Duodenal mucosa (tissue), 2 donors: ENCODE data around the gene SERAC1.

Source experiments
- H3K27ac ChIP-seq: one replicate; pipeline ENCODE4 v1.7.0; 2013; ENCODE audit warnings: low read depth, low read length
- H3K27me3 ChIP-seq, 2 donors: one replicate each; pipeline ENCODE4 v1.7.0; 2013; ENCODE audit warnings: low read length in 2 of 2, control low read depth in 1 of 2; ENCODE audit not compliant: insufficient read depth in 2 of 2, control insufficient read depth in 1 of 2
- H3K36me3 ChIP-seq, 2 donors: one replicate each; pipeline ENCODE4 v1.7.0; 2013; ENCODE audit warnings: low read length in 2 of 2, control low read depth in 1 of 2; ENCODE audit not compliant: insufficient read depth in 2 of 2, control insufficient read depth in 1 of 2
- H3K4me1 ChIP-seq, 2 donors: one replicate each; pipeline ENCODE4 v1.7.0; 2013; ENCODE audit warnings: low read length in 2 of 2, control low read depth in 1 of 2; ENCODE audit not compliant: insufficient read depth in 2 of 2, control insufficient read depth in 1 of 2
- H3K4me3 ChIP-seq, 2 donors: one replicate each; pipeline ENCODE4 v1.7.0; 2013; ENCODE audit warnings: low read length in 2 of 2, low read depth in 1 of 2
- H3K9ac ChIP-seq, 2 donors: one replicate each; pipeline ENCODE4 v1.7.0; 2013; ENCODE audit warnings: low read length in 2 of 2, low read depth in 1 of 2
- H3K9me3 ChIP-seq, 2 donors: one replicate each; pipeline ENCODE4 v1.7.0; 2013; ENCODE audit warnings: low read length in 2 of 2, control low read depth in 1 of 2; ENCODE audit not compliant: control insufficient read depth in 1 of 2

SERAC1 gene

GRCh38 chr6:158083455-158084325 is 84.4 kb downstream of the SERAC1 start:
- Histone ChIP-seq H3K4me1 (no peaks in the 10 kb centered on the region), H3K36me3 (peaks cover 30 to 72% of the 10 kb centered on the region in 2 donors), H3K4me3 (no peak overlapping the region), H3K9ac (no peak overlapping the region), H3K9me3 (no peaks in the 10 kb centered on the region), H3K27ac (no peak overlapping the region), H3K27me3 (no peaks in the 10 kb centered on the region)

DNA sequence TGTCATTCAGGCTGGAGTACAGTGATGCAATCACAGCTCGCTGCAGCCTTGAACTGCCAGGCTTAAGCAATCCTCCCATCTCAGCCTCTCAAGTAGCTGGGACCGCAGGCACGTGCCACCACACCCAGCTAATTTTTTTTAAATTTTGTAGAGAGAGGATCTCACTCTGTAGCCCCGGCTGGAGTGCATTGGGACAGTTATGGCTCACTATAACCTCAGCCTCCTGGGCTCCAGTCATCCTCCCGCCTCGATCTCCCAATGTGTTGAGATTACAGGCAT is 86.5 kb downstream of the SERAC1 start:
- H3K9ac ChIP-seq, result no peak overlapping the region
- H3K4me3 ChIP-seq, result no peak overlapping the region
- H3K27me3 ChIP-seq, result no peaks in the 10 kb centered on the region
- H3K4me1 ChIP-seq, result no peaks in the 10 kb centered on the region
- no peak overlapping the region for H3K27ac ChIP-seq
- H3K36me3 ChIP-seq, result peaks cover 33 to 68% of the 10 kb centered on the region in 2 donors
- H3K9me3 ChIP-seq, result no peaks in the 10 kb centered on the region

- Histone ChIP-seq H3K4me3 (no peak overlapping the region), H3K9ac (no peak overlapping the region), H3K27me3 (no peaks in the 10 kb centered on the region), H3K9me3 (no peaks in the 10 kb centered on the region), H3K27ac (no peak overlapping the region), H3K4me1 (no peaks in the 10 kb centered on the region), H3K36me3 (peaks cover 33 to 66% of the 10 kb centered on the region in 2 donors)
Observed at GRCh38 chr6:158080849-158081656, 87.0 kb downstream of the SERAC1 start.

GRCh38 chr6:158078320-158078719 is 89.7 kb downstream of the SERAC1 start:
- Histone ChIP-seq H3K9me3 (no peaks in the 10 kb centered on the region), H3K27me3 (no peaks in the 10 kb centered on the region), H3K27ac (no peak overlapping the region), H3K4me3 (no peak overlapping the region), H3K4me1 (no peaks in the 10 kb centered on the region), H3K9ac (no peak overlapping the region), H3K36me3 (peaks cover 19 to 60% of the 10 kb centered on the region in 2 donors)

DNA sequence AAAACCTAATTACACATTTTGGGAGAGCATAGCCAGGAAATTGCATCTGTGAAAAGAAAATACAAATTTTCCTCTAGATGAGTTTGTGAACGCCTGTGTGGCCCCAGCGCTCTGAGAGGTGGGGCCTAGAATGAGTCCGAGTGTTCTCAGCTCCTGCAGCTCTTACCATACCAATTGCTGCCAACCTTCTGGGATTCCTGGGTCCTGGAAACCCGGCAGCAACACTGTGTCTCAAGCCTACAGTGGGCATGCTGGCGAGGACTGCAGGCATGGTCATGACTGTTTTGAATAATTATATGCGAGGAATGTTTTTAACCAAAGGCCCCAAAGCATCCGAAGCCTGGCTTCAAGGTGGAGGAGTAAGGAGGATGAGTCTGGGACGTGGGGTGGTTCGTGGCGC is 90.4 kb downstream of the SERAC1 start:
- Histone ChIP-seq H3K27ac (no peak overlapping the region), H3K36me3 (peaks cover 15 to 62% of the 10 kb centered on the region in 2 donors), H3K4me3 (no peak overlapping the region), H3K27me3 (no peaks in the 10 kb centered on the region), H3K4me1 (no peaks in the 10 kb centered on the region), H3K9me3 (no peaks in the 10 kb centered on the region), H3K9ac (no peak overlapping the region)

DNA sequence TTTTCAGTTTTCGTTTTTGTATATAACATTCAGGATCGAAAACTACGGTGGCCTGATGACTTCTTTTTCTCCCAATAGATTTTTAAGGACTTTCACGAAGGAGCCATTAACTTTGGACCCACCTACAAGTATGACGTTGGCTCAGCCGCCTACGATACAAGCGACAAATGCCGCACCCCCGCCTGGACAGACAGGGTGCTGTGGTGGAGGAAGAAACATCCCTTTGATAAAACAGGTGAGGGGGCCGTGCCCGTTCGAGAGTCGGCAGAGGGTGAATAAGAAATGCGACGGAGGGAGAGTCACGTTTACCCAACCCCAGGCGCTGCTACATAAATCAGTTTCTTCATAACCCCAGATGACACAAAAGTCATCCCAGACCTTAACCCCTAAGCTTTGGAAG is 91.5 kb downstream of the SERAC1 start:
- H3K9me3 ChIP-seq, result no peaks in the 10 kb centered on the region
- H3K4me3 ChIP-seq, result no peak overlapping the region
- no peaks in the 10 kb centered on the region for H3K27me3 ChIP-seq
- H3K4me1 ChIP-seq, result peaks cover 5 to 6% of the 10 kb centered on the region in 2 donors
- H3K9ac ChIP-seq, result no peak overlapping the region
- H3K36me3 ChIP-seq, result peaks cover 18 to 63% of the 10 kb centered on the region in 2 donors
- H3K27ac ChIP-seq, result no peak overlapping the region

GRCh38 chr6:158073776-158074175 is 94.3 kb downstream of the SERAC1 start:
- H3K4me1 ChIP-seq, result peaks cover 10 to 13% of the 10 kb centered on the region in 2 donors
- H3K9me3 ChIP-seq, result no peaks in the 10 kb centered on the region
- no peaks in the 10 kb centered on the region for H3K27me3 ChIP-seq
- peaks cover 11 to 66% of the 10 kb centered on the region in 2 donors for H3K36me3 ChIP-seq
- H3K9ac ChIP-seq, result no peak overlapping the region
- no peak overlapping the region for H3K27ac ChIP-seq
- no peak overlapping the region for H3K4me3 ChIP-seq

- Histone ChIP-seq H3K4me3 (no peak overlapping the region), H3K36me3 (peaks cover 3 to 63% of the 10 kb centered on the region in 2 donors), H3K27me3 (no peaks in the 10 kb centered on the region), H3K9ac (peak overlapping the region in 1 of 2 donors; percentile 47), H3K9me3 (no peaks in the 10 kb centered on the region), H3K4me1 (peaks cover 14 to 17% of the 10 kb centered on the region in 2 donors), H3K27ac (no peak overlapping the region)
Observed at GRCh38 chr6:158072083-158072721, 95.9 kb downstream of the SERAC1 start.

GRCh38 chr6:158071121-158072082 is 96.7 kb downstream of the SERAC1 start:
- H3K27ac ChIP-seq, result no peak overlapping the region
- H3K4me3 ChIP-seq, result no peak overlapping the region
- H3K4me1 ChIP-seq, result peaks cover 14 to 17% of the 10 kb centered on the region in 2 donors
- peaks cover 7 to 67% of the 10 kb centered on the region in 2 donors for H3K36me3 ChIP-seq
- H3K27me3 ChIP-seq, result no peaks in the 10 kb centered on the region
- H3K9me3 ChIP-seq, result no peaks in the 10 kb centered on the region
- H3K9ac ChIP-seq, result no peak overlapping the region
